B cell (primary cell): ENCODE measurements around the gene AKT1. TPM values are rescaled to one million over a fixed set of nuclear protein-coding genes. Genes with fewer than 3 reads are reported as not detected.

Experiments
- ATAC-seq: fragments of 200-7000 bp; cut with Tn5 transposase; one replicate; pipeline ENCODE4 v1.10.0; 2021; ENCODE audit warnings: low read depth, mild to moderate bottlenecking, moderate number of reproducible peaks, moderate library complexity
- CTCF ChIA-PET: fragments of 350-600 bp; sonication (Branson Sonifier 250); formaldehyde crosslinking; loops from one replicate; lab custom pipeline; 2021; ENCODE audit warnings: antibody characterized with exemption, inconsistent platforms; lab: Charles Lee
- POLR2A ChIA-PET: fragments of 350-600 bp; sonication (Branson Sonifier 250); formaldehyde crosslinking; loops from one replicate; lab custom pipeline; 2021; ENCODE audit warnings: antibody characterized with exemption; lab: Charles Lee
- DNase-seq: peaks from one replicate; pipeline ENCODE4 v3.0.0; 2013
- H2AFZ ChIP-seq: 2 replicates; pipeline ENCODE4 v1.6.1; 2012; ENCODE audit warnings: mild to moderate bottlenecking, low read depth, low read length; ENCODE audit not compliant: insufficient read depth, poor library complexity, severe bottlenecking
- H3K27ac ChIP-seq, 2 donors: 1 replicate in 1 of 2; 2 replicates in 1 of 2; pipeline ENCODE4 v1.5.1; 2012 to 2013; ENCODE audit warnings: low read length in 2 of 2, mild to moderate bottlenecking in 2 of 2, moderate library complexity in 1 of 2
- H3K27me3 ChIP-seq, 4 experiments: fragments of 200-600 bp in 1 of 4; sonication (generic) in 1 of 4; replicated peaks in 1 of 4; 1 replicate in 2 of 4; 2 replicates in 2 of 4; pipeline versions ENCODE4 v1.6.1 to v1.7.0; 2013 to 2016; ENCODE audit warnings: low read length in 3 of 4, mild to moderate bottlenecking in 2 of 4, mixed read lengths in 1 of 4, moderate library complexity in 1 of 4; ENCODE audit not compliant: insufficient read depth in 4 of 4, control insufficient read depth in 3 of 4; ENCODE audit errors: control extremely low read depth in 1 of 4
- H3K36me3 ChIP-seq, 2 experiments: replicated peaks in 1 of 2; 1 replicate in 1 of 2; 2 replicates in 1 of 2; pipeline versions ENCODE4 v1.6.1 to v1.7.1; 2013; ENCODE audit warnings: low read length in 1 of 2; ENCODE audit not compliant: insufficient read depth in 2 of 2, control insufficient read depth in 1 of 2; ENCODE audit errors: control extremely low read depth in 1 of 2, extremely low read depth in 1 of 2
- H3K4me1 ChIP-seq, 2 donors: fragments of 200-600 bp in 1 of 2; sonication (generic) in 1 of 2; 1 replicate in 1 of 2; 2 replicates in 1 of 2; pipeline versions ENCODE4 v1.5.1 to v1.6.1; 2013 to 2017; ENCODE audit warnings: low read length in 2 of 2; ENCODE audit not compliant: control insufficient read depth in 2 of 2, insufficient read depth in 2 of 2
- H3K4me2 ChIP-seq: replicated peaks from 2 replicates; pipeline ENCODE3; 2012; ENCODE audit warnings: mild to moderate bottlenecking, low read depth, low read length; ENCODE audit not compliant: poor library complexity, severe bottlenecking
- H3K4me3 ChIP-seq, 5 experiments: fragments of 200-600 bp in 1 of 5; sonication (generic) in 1 of 5; 1 replicate in 3 of 5; 2 replicates in 2 of 5; pipeline versions ENCODE4 v1.5.1 to v1.7.0; 2011 to 2016; ENCODE audit warnings: low read length in 4 of 5, mild to moderate bottlenecking in 4 of 5, low read depth in 2 of 5, control low read depth in 1 of 5, moderate library complexity in 1 of 5; ENCODE audit not compliant: insufficient read depth in 1 of 5; ENCODE audit errors: control extremely low read depth in 1 of 5, extremely low read depth in 1 of 5
- H3K79me2 ChIP-seq: fragments of 200-600 bp; sonication (generic); one replicate; pipeline ENCODE4 v1.6.0; 2016; ENCODE audit warnings: low read length; ENCODE audit not compliant: control insufficient read depth, insufficient read depth
- H3K9ac ChIP-seq: fragments of 200-600 bp; sonication (generic); 2 replicates; pipeline ENCODE4 v1.6.1; 2017; ENCODE audit warnings: mild to moderate bottlenecking, low read length, moderate library complexity
- H3K9me3 ChIP-seq, 3 donors: one replicate each; pipeline versions ENCODE4 v1.6.1 to v1.7.1; 2013; ENCODE audit warnings: low read length in 2 of 3; ENCODE audit not compliant: control insufficient read depth in 2 of 3, insufficient read depth in 1 of 3; ENCODE audit errors: control extremely low read depth in 1 of 3
- H4K20me1 ChIP-seq: 2 replicates; pipeline ENCODE4 v1.6.0; 2012; ENCODE audit warnings: mild to moderate bottlenecking, low read length; ENCODE audit not compliant: insufficient read depth, control insufficient read depth, poor library complexity, severe bottlenecking
- H3K27ac Mint-ChIP-seq: one replicate; pipeline ENCODE4 v1.8.0; 2021; ENCODE audit warnings: mixed read lengths
- H3K27me3 Mint-ChIP-seq: one replicate; pipeline ENCODE4 v1.8.0; 2021; ENCODE audit warnings: mixed read lengths
- H3K4me1 Mint-ChIP-seq: one replicate; pipeline ENCODE4 v1.8.0; 2021; ENCODE audit warnings: mixed read lengths
- H3K4me3 Mint-ChIP-seq: one replicate; pipeline ENCODE4 v1.8.0; 2021; ENCODE audit warnings: mixed read lengths
- H3K9me3 Mint-ChIP-seq: one replicate; pipeline ENCODE4 v1.8.0; 2022; ENCODE audit warnings: mixed read lengths; ENCODE audit not compliant: insufficient read depth
- CTCF ChIP-seq: fragments of 200-600 bp; IDR thresholded peaks from one replicate; pipeline ENCODE4 v1.8.0; 2022; ENCODE audit warnings: antibody characterized with exemption, mild to moderate bottlenecking
- EZH2 ChIP-seq: IDR thresholded peaks from 2 replicates; pipeline ENCODE4 v1.6.1; 2012; ENCODE audit warnings: borderline replicate concordance, low read depth, mild to moderate bottlenecking, moderate library complexity, low read length; ENCODE audit not compliant: insufficient read depth, poor library complexity, severe bottlenecking
- WGBS: methylation state at CpG from one replicate; pipeline ENCODE4 v1.1.5; 2013; ENCODE audit warnings: missing lambda C conversion rate; ENCODE audit not compliant: insufficient coverage; 5-methylcytosine and 5-hydroxymethylcytosine counted together
- intact Hi-C: fragments of 100-400 bp; cut with micrococcal nuclease; formaldehyde crosslinking; loops from one replicate; pipeline ENCODE4 v1.10.0; 2022
- polyA plus RNA-seq: library from polyadenylated mRNA; depleted of rRNA; stranded (reverse); fragments of >200 nt; gene quantifications from 2 replicates; pipeline ENCODE4 v1.2.3, GENCODE V29; 2012
- total RNA-seq, 2 donors: library from RNA; stranded (reverse); fragments of 120-200 nt in 1 of 2; gene quantifications; 1 replicate in 1 of 2; 2 replicates in 1 of 2; pipeline versions ENCODE4 v1.2.3 to v1.2.4, GENCODE V29; 2013 to 2022

Gene AKT1
- total and polyA plus RNA-seq, 2 donors (not counting 1 experiment from before 2014, with no cell fraction given): 71.1 to 90.1 TPM

GRCh38 chr14:104821229-104821945 is 25.8 kb upstream of the AKT1 start:
- ChIA-PET CTCF (interaction anchor here (1.5 kb wide), 1 partner anchor 53 kb away, joined by 7 read pairs; no protein-coding TSS in a partner anchor), POLR2A (no interaction called here)
- ATAC-seq (no peak), DNase-seq (no peak)
- peaks cover 6% of the 10 kb centered on the region for H3K79me2 ChIP-seq
- peaks cover 25% of the 10 kb centered on the region for H3K4me1 Mint-ChIP-seq
- H3K27me3 Mint-ChIP-seq: peaks cover 10% of the 10 kb centered on the region
- TF ChIP-seq CTCF (no peak), EZH2 (no peak)
- peaks cover 0 to 21% (median 0%) of the 10 kb centered on the region in 3 donors for H3K9me3 ChIP-seq
- peaks cover 15 to 16% of the 10 kb centered on the region in 2 donors for H3K4me1 ChIP-seq
- WGBS: 95% methylated on average over 22 of the region's 23 CpGs
- no peak overlapping the region for H3K4me3 Mint-ChIP-seq
- no peak overlapping the region for H3K4me2 ChIP-seq
- no peak overlapping the region for H3K9ac ChIP-seq
- H3K27ac Mint-ChIP-seq: no peak overlapping the region
- H2AFZ ChIP-seq: no peak overlapping the region
- intact Hi-C loops: no loop called here
- H4K20me1 ChIP-seq: no peaks in the 10 kb centered on the region
- no peaks in the 10 kb centered on the region for H3K36me3 ChIP-seq
- no peak overlapping the region for H3K27ac ChIP-seq
- no peak overlapping the region for H3K4me3 ChIP-seq
- peaks cover 6% of the 10 kb centered on the region for H3K9me3 Mint-ChIP-seq
- H3K27me3 ChIP-seq: peaks cover 0 to 15% (median 6%) of the 10 kb centered on the region in 4 experiments

- intact Hi-C loops: no loop called here
- Mint-ChIP-seq H3K27ac (no peak overlapping the region), H3K4me3 (no peak overlapping the region), H3K9me3 (peaks cover 6% of the 10 kb centered on the region), H3K4me1 (peaks cover 21% of the 10 kb centered on the region), H3K27me3 (peaks cover 10% of the 10 kb centered on the region)
- Histone ChIP-seq H3K4me2 (no peak overlapping the region), H3K36me3 (no peaks in the 10 kb centered on the region), H3K4me3 (no peak overlapping the region), H3K79me2 (peaks cover 7% of the 10 kb centered on the region), H3K9me3 (peaks cover 0 to 20% (median 0%) of the 10 kb centered on the region in 3 donors), H2AFZ (no peak overlapping the region), H3K4me1 (peaks cover 10 to 12% of the 10 kb centered on the region in 2 donors), H3K27me3 (peaks cover 0 to 11% (median 4%) of the 10 kb centered on the region in 4 experiments), H4K20me1 (no peaks in the 10 kb centered on the region), H3K9ac (no peak overlapping the region), H3K27ac (no peak overlapping the region)
- ATAC-seq (no peak), DNase-seq (no peak)
- 84% methylated on average over 20 of the region's 22 CpGs for WGBS
- ChIA-PET CTCF (interaction anchor here (1.5 kb wide), 1 partner anchor 52 kb away, joined by 7 read pairs; no protein-coding TSS in a partner anchor), POLR2A (no interaction called here)
- TF ChIP-seq EZH2: no peak
- TF ChIP-seq CTCF: no peak
Measured at GRCh38 chr14:104820669-104821228, 25.2 kb upstream of the AKT1 start.
